ENCODE results near the gene SIL1. TPM values are rescaled to one million over a fixed set of nuclear protein-coding genes. Genes with fewer than 3 reads are reported as not detected.

SIL1 gene
- total and polyA plus RNA-seq, 2 of the 8 experiments (the other 6 are each of a cell fraction or from before 2014, with no cell fraction given): 8.3 to 12.8 TPM

GRCh38 chr5:138951986-138952735, 246.0 kb downstream of the SIL1 start:
- Histone ChIP-seq H3K9ac (replicated peaks in 1 of 4; ENCODE audit: extremely low read depth in 1 of 4, low read depth in 3 of 4, low read length in 3 of 4) (no peak overlapping the region), H4K20me1 (replicated peaks in 1 of 2; ENCODE audit: control insufficient read depth in 1 of 2, insufficient read depth in 2 of 2, low read length in 2 of 2) (peaks cover 0 to 1% of the 10 kb centered on the region in 2 experiments)

More at GRCh38 chr5:138951986-138952735, 246.0 kb downstream of the SIL1 start:
- CTCF ChIA-PET (ENCODE audit: partially characterized antibody): interaction anchor here (1.2 to 4.1 kb wide), 7 partner anchors 9 to 23 kb away, joined by 3 to 18 read pairs (median 4); no protein-coding TSS in a partner anchor
- H3K23me2 ChIP-seq (ENCODE audit: low read depth, low read length): no peaks in the 10 kb centered on the region
- H4K5ac ChIP-seq (ENCODE audit: insufficient read length, low read depth, low read length): no peak overlapping the region
- no peaks in the 10 kb centered on the region for H3K79me2 ChIP-seq (ENCODE audit: control insufficient read depth in 1 of 2, insufficient read depth in 2 of 2, low read length in 2 of 2)
- no peak overlapping the region for H3K4me3 ChIP-seq (ENCODE audit: extremely low read depth in 1 of 4, insufficient read depth in 2 of 4, low read depth in 3 of 4, low read length in 4 of 4)
- no peak overlapping the region for H3K18ac ChIP-seq (ENCODE audit: extremely low read depth, low read length)
- no peaks in the 10 kb centered on the region for H3K36me3 ChIP-seq (ENCODE audit: control insufficient read depth in 2 of 4, insufficient read depth in 4 of 4, low read length in 3 of 4)
- no peaks in the 10 kb centered on the region; the same call in 1 of the 2 replicates for H3K79me1 ChIP-seq (ENCODE audit: low read depth, low read length)
- H2BK120ac ChIP-seq (replicated peaks; ENCODE audit: low read depth, low read length): no peak overlapping the region
- DNase-seq (ENCODE audit: low read depth in 1 of 2, low spot score in 2 of 2) (no peak), FAIRE-seq (no peak)
- H2BK15ac ChIP-seq (ENCODE audit: low read length): peak overlapping the region; percentile 1; the same call in 1 of the 2 replicates
- no peak overlapping the region for H3K23ac ChIP-seq (ENCODE audit: insufficient read length)
- H2BK12ac ChIP-seq (ENCODE audit: low read depth, low read length): no peak overlapping the region
- no peak overlapping the region for H3K4me2 ChIP-seq (ENCODE audit: insufficient read depth in 1 of 2, low read depth in 2 of 2, low read length in 2 of 2)
- WGBS, 2 experiments (ENCODE audit: extremely low coverage in 1 of 2, insufficient coverage in 1 of 2, insufficient read length in 1 of 2, insufficient replicate concordance in 2 of 2, low coverage in 1 of 2, low lambda C conversion rate in 2 of 2, missing lambda C conversion rate in 1 of 2): 90% methylated on average over 17 of the region's 17 CpGs; no CpG with 5 or more reads in 1 of the 2 experiments
- no peak overlapping the region for H3K27ac ChIP-seq (ENCODE audit: low read depth, low read length)
- no peak overlapping the region for H2BK20ac ChIP-seq (ENCODE audit: low read length)
- peaks cover 0 to 18% (median 6%) of the 10 kb centered on the region in 4 experiments; a peak in 4 of 7 replicates for H3K4me1 ChIP-seq (replicated peaks in 1 of 4; ENCODE audit: control insufficient read depth in 3 of 4, insufficient read depth in 4 of 4, low read length in 3 of 4)
- H2AK5ac ChIP-seq (ENCODE audit: low read depth, low read length): no peak overlapping the region
- H3K4ac ChIP-seq (replicated peaks; ENCODE audit: insufficient read length, low read depth, low read length): no peak overlapping the region
- no peak overlapping the region for H2AFZ ChIP-seq (ENCODE audit: low read length)
- H3K56ac ChIP-seq (replicated peaks; ENCODE audit: insufficient read length, low read depth, low read length): no peak overlapping the region
- H4K8ac ChIP-seq (ENCODE audit: extremely low read depth, insufficient read depth, low read length): no peak overlapping the region
- TF ChIP-seq CREB1 (IDR thresholded peaks at IDR 0.05): no peak
- no peak for TF ChIP-seq CBX8 (IDR thresholded peaks at IDR 0.05; ENCODE audit: borderline replicate concordance, low read depth, low read length)
- no peak for TF ChIP-seq E2F6 (IDR thresholded peaks at IDR 0.05)
- TF ChIP-seq SP4 (IDR thresholded peaks at IDR 0.05; ENCODE audit: low read length): no peak
- TF ChIP-seq KDM5A (IDR thresholded peaks at IDR 0.05; ENCODE audit: low read length): no peak
- no peak for TF ChIP-seq ATF3 (IDR thresholded peaks at IDR 0.05; ENCODE audit: insufficient read depth, low read depth, low read length)
- no peak for TF ChIP-seq TAF1 (IDR thresholded peaks at IDR 0.05; ENCODE audit: low read depth, low read length)
- TF ChIP-seq CTBP2 (IDR thresholded peaks at IDR 0.05; ENCODE audit: borderline replicate concordance, insufficient read depth, insufficient read length, low read length): no peak
- TF ChIP-seq NRF1 (IDR thresholded peaks at IDR 0.05; ENCODE audit: low read depth, low read length): no peak
- no peak overlapping the region for H3K14ac ChIP-seq (ENCODE audit: insufficient read length)
- no peaks in the 10 kb centered on the region for H3K27me3 ChIP-seq (replicated peaks in 1 of 4; ENCODE audit: control insufficient read depth in 3 of 4, extremely low read depth in 1 of 4, insufficient read depth in 3 of 4, low read length in 3 of 4)
- POLR2A ChIA-PET (ENCODE audit: partially characterized antibody): no interaction called here
- H4K91ac ChIP-seq (replicated peaks; ENCODE audit: insufficient read length, low read length): no peak overlapping the region
- H2BK5ac ChIP-seq (ENCODE audit: low read depth, low read length): no peak overlapping the region
- no peaks in the 10 kb centered on the region for H3K9me3 ChIP-seq (ENCODE audit: insufficient read depth in 2 of 2, low read depth in 1 of 2, low read length in 1 of 2)
